ENCODE measurements around the gene LRP4.

The LRP4 gene

GRCh38 chr11:46890665-46891064 lies 27.7 kb downstream of the LRP4 start:
- DNase-seq, result no peak

- peak; percentile 35 for DNase-seq
Measured at GRCh38 chr11:46889689-46890475, 28.5 kb downstream of the LRP4 start.

GRCh38 chr11:46889251-46889650 lies 29.1 kb downstream of the LRP4 start:
- DNase-seq, result no peak

GRCh38 chr11:46888636-46889035 lies 29.7 kb downstream of the LRP4 start:
- no peak for DNase-seq

DNA sequence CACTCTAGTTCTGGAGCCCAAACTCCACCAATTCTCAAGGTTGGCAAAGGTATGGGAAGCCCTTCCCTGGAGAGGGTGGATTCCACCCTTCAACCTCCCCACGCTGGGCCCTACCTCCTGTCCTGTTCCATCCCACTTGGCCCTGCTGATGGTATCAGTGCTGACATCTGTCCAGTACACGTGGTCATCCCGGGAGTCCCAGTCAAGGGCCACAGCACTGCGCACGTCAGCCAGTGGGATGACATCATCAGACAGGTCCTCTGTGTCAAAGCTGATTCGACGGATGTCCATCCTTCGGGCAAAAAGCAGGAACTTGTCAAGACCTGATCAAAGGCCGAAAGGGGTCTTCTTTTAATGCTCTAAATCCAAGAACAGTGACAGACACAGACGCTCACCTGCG lies 32.1 kb downstream of the LRP4 start:
- no peak for DNase-seq

DNA sequence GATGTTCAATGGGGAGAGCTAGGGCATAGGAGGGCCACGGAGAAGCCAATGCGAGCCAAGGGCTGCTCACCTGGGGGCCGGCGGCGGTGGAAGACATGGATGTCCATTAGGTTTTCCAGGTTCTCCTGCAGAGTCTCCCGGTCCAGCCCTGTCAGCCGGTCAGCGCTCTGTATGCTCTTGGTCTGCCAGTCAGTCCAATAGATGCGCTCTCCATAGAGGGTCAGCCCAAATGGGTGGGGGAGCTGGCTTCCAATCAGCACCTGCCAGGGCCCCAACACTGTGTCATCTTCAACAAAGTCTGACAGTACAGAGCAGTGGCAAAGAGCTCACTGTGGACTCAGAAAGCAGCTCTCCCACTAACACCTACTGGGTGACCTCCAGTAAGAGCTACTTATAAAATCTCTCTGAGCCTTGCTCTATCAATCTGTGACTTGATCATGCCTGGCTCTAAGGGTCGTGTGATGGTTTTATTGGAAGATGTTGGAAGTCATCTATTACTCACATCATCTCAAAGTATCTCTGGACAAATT lies 39.2 kb downstream of the LRP4 start:
- no peak for DNase-seq

DNA sequence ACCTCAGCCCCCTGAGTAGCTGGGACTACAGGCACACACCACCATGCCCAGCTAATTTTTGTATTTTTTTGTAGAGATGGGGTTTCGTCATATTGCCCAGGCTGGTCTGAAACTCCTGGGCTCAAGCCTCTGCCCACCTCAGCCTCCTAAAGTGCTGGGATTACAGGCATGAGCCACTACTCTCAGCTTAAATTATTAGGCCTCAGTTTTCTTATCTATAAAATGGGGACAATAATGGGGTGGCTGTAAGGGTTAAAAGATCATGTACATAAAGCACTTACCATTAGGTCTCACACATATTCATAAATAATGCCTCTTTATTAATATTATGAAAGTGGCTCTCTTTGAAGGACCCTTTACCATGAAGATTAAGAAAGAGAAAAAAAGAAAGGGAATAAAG lies 40.8 kb downstream of the LRP4 start:
- DNase-seq, result no peak

DNA sequence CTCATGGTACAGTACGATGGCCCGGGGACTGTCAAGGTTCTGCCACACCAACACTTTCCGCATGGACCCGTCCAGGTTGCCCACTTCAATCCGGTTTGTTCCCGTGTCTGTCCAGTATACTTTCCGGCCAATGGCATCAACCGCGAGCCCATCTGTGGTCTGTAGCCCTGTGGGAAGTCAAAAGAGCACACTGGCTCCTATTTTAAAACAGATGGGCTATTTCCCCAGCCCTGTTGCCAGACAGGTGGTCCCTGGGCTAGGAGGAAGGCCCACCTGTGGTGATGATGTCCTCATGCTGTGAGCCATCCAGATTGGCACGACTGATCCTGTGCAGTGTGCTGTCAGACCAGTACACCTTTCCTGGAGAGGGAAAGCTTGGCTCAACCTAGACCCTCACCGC lies 41.9 kb downstream of the LRP4 start:
- DNase-seq, result no peak

GRCh38 chr11:46874586-46874985 lies 43.8 kb downstream of the LRP4 start:
- no peak for DNase-seq

DNA sequence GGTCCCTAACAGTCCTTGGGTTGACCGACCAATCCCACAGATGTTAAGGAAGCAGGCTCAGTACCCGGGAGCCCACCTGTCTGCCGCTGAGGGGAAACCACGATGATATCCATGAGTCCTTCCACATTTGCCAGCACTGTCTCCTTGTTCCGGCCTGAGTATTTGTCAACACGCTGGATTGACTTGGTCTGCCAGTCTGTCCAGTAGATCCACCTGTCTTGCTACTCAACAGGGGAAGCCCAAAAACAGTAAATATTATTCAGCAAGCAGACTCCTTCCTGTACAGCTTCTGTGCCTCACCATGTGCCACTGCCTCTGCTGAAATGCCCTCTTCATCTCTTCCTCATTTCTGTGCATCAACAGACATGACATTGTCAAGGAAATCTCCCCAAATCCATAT lies 49.4 kb downstream of the LRP4 start:
- DNase-seq, result no peak

DNA sequence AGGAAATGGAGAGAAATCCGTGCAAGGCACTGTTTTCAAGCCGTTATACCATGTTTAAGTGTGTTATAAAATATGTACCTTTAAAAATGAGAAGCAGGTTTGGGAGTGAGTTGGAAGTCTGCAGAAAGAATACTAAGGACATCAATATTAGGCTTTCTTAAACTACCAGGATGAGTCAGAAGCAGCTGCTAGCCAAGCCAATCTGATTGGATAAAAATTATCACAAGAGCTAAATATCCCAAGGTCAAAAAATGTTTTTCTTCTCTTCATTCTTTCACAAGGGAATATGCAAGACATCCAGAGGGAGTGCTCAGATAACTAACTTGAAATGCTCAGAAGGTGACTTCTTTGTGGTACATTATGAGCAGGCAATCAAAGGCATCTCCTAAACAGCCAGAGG lies 53.0 kb downstream of the LRP4 start:
- no peak for DNase-seq

DNA sequence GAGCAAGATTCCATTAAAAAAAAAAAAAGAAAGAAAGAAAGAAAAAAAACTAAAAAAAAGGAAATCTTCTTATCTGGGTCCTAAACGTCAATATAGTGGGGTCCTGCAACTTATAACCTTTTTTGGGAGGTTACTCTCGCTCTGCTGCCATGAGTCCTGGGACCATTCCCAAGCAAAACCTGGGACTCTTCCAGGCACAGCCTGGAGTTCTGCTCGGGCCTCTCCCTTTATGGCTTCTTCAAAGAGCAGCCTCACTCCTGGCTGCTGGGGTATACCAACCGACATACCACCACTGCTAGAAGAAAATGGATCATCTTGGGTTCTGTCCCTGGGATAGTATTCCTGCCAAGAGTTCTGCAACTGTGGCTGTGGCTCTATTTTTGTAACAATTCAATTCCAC lies 58.1 kb downstream of the LRP4 start:
- no peak for DNase-seq

GRCh38 chr11:46858920-46859546 lies 59.3 kb downstream of the LRP4 start:
- DNase-seq, result no peak

DNA sequence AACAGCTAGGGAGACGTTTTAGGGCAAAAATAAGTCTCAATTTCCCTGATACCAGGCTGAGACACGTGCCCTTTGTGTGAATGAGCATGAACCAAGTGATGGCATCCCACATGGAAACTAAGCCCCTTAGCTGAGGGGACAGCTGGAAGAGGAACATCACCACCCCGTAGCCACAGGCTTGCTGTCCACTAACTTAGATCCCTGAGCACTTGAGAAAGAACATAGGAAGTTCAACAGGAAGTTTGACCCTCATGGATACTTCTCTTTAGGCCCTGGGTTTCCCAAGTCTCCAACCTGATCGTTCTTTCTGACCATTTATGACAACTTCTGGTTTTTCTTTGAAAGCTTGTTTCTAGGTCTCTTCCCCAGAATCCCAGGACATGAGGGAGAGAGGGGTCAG lies 60.7 kb downstream of the LRP4 start:
- no peak for DNase-seq

DNA sequence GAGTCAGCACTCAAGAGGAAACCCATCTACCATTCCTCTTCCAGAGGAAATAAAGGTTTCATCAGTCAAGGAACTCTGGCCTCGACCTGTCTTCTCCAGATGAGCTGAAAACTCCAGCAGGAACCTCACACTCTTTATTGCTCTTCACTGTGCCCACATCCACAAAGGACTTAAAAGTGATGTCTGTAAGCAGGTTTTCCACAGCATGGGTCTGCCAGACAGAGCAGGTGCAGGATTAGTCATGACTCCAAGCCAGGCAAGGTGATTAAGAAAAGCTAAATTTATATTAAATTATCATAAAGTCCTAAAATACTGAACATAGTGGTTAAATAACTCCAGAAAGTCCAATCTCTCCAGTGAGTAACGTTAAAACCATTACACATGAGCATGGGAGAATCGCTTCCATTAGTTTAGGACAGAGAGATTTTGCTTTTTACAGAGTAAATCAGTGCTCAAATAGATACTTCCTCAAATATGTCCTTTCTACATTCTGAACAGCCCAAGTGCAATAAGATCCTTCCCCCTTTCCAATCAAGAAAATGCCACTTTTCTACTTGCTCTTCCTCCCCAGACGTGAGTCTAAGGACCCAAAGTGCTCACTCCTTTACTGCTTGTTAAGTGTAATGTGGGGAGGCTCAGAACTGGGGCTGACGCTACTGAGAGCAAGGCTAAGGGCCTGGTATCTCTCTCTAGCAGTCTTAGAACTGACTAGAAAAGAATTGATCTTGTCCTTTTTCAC lies 61.6 kb downstream of the LRP4 start:
- DNase-seq, result no peak

GRCh38 chr11:46855863-46856262 lies 62.5 kb downstream of the LRP4 start:
- DNase-seq, result no peak

DNA sequence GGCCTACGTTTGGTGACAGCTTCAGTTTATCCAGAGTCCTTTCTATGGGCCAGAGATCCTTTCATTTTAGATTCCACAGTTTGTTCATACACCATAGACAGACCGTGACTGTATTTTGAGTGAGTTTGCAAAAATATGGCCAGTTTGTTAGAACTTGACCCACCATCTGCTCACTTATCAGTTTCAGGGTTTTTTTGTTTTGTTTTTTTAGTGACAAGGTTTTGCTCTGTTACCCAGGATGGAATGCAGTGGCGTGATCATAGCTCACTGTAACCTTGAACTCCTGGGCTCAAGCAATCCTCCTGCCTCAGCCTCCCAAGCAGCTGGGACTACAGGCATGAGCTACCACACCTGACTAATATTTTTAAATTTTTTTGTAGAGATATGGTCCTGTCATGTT lies 63.2 kb downstream of the LRP4 start:
- DNase-seq, result no peak

GRCh38 chr11:46850829-46851380 lies 67.4 kb downstream of the LRP4 start:
- DNase-seq, result no peak

- no peak for DNase-seq
Measured at GRCh38 chr11:46849631-46850030, 68.7 kb downstream of the LRP4 start.

- no peak for DNase-seq
Measured at GRCh38 chr11:46846510-46846830, 71.9 kb downstream of the LRP4 start.

GRCh38 chr11:46845740-46846509 lies 72.4 kb downstream of the LRP4 start, which contains the start of gene CKAP5:
Gene CKAP5, minus strand, starts transcription at chr11:46846280. Its CDS starts 25,049 bp downstream, at chr11:46821231.
- peak; percentile 79 for DNase-seq

DNA sequence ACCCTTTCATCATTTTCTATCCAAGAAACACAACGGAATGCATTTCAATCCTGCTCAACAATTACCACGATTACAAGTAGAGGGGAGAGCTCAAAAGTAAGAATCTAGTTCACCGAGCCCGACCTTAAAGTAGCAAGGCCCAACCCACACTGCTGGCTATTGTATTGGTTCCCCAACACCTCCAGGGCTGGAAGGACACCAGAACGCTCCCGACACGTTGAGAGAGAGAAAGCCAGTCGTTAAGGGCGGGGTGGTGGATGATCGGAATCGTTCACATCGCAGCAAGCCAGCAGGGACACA lies 73.0 kb downstream of the LRP4 start:
- DNase-seq, result no peak

DNA sequence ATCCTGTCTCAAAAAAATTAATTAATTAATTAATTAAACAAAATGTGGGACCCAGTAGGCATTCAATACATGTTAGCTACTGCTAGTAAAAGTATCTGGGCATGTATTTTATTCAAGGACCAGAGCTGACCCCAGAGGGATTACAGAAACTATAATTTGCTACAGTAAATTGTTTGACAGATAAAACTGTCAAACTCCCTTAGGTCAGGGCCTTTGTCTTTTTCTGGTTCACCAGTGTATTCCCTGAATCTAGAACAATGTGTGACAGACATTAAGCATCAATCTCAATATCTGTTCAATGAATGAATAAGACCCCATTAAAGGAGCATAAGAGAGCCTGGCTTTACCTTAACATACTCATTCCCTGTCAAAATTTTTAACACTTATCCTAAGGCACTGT lies 78.2 kb downstream of the LRP4 start:
- no peak for DNase-seq

Measured in activated effector memory CD4-positive, alpha-beta T cell treated with Interleukin-2 at 50 U/mL for 16 hours (primary cell).